NOMO-1 treated with DMSO at 0.1 percent for 48 hours (cell line): ENCODE results near the gene PTPN21.

Experiments used
- DNase-seq: peaks from one replicate; lab custom pipeline; 2025; ENCODE audit not compliant: unreplicated experiment; lab: John Stamatoyannopoulos, UW

Gene PTPN21

GRCh38 chr14:88473791-88474190, 81.0 kb downstream of the PTPN21 start:
- DNase-seq, result no peak

GRCh38 chr14:88470542-88471440, 84.0 kb downstream of the PTPN21 start:
- DNase-seq, result no peak

- no peak for DNase-seq
Observed at GRCh38 chr14:88468406-88468805, 86.4 kb downstream of the PTPN21 start.

GRCh38 chr14:88463318-88463717, 91.5 kb downstream of the PTPN21 start:
- no peak for DNase-seq

- no peak for DNase-seq
Observed at GRCh38 chr14:88454886-88455285, 99.9 kb downstream of the PTPN21 start.

GRCh38 chr14:88452231-88452630, 102.6 kb downstream of the PTPN21 start:
- no peak for DNase-seq

- DNase-seq, result no peak
Observed at GRCh38 chr14:88439088-88439487, 115.7 kb downstream of the PTPN21 start.

GRCh38 chr14:88437658-88438057, 117.1 kb downstream of the PTPN21 start:
- no peak for DNase-seq

GRCh38 chr14:88430976-88431375, 123.8 kb downstream of the PTPN21 start:
- no peak for DNase-seq

GRCh38 chr14:88426271-88426670, 128.5 kb downstream of the PTPN21 start:
- no peak for DNase-seq

GRCh38 chr14:88424573-88424972, 130.2 kb downstream of the PTPN21 start:
- DNase-seq, result no peak

- DNase-seq, result no peak
Observed at GRCh38 chr14:88422919-88423650, 131.7 kb downstream of the PTPN21 start.

GRCh38 chr14:88422047-88422446, 132.8 kb downstream of the PTPN21 start:
- no peak for DNase-seq

GRCh38 chr14:88421286-88421685, 133.5 kb downstream of the PTPN21 start:
- DNase-seq, result no peak

- DNase-seq, result no peak
Observed at GRCh38 chr14:88420187-88420586, 134.6 kb downstream of the PTPN21 start.

- no peak for DNase-seq
Observed at GRCh38 chr14:88417594-88417993, 137.2 kb downstream of the PTPN21 start.
